HepG2 (cell line): Measurements from ENCODE around the gene TAS2R30. TPM values are rescaled to one million over a fixed set of nuclear protein-coding genes. Genes with fewer than 3 reads are reported as not detected.

ENCODE experiments used
- ATAC-seq: fragments of 200-7000 bp; cut with Tn5 transposase; 3 replicates; pipeline ENCODE4 v1.9.1; 2020; ENCODE audit warnings: mild to moderate bottlenecking, moderate library complexity
- BruUV-seq: library from RNA; stranded (reverse); fragments of 400-500 nt; replicated peaks from 2 replicates; lab custom pipeline; 2021; lab: Mats Ljungman, UMichigan
- CTCF ChIA-PET: fragments of 300-600 bp; formaldehyde crosslinking; extraction: SDS; loops from one replicate; lab custom pipeline; 2021; ENCODE audit warnings: low total read pairs, inconsistent platforms, low intra/inter-chr PET ratio; lab: Yijun Ruan, JAX
- POLR2A ChIA-PET: fragments of 350-600 bp; sonication (Branson Sonifier 250); formaldehyde crosslinking; loops from one replicate; lab custom pipeline; 2020; ENCODE audit warnings: antibody characterized with exemption, inconsistent platforms; lab: Yijun Ruan, JAX
- DNase-seq: peaks from one replicate; pipeline ENCODE4 v3.0.0-alpha.2; 2015; ENCODE audit warnings: low spot score
- FAIRE-seq: peaks from 3 replicates; lab custom pipeline; 2011; peaks lifted over from hg19 to GRCh38; lab: Jason Lieb, UNC
- H2AFZ ChIP-seq: one replicate; pipeline ENCODE4 v1.6.1; 2011; ENCODE audit warnings: low read length, inconsistent platforms
- H3K27ac ChIP-seq: fragments of 300-600 bp; 3 replicates; pipeline ENCODE4 v1.8.0; 2011; ENCODE audit warnings: mixed run types, mild to moderate bottlenecking, mixed read lengths, low read length, inconsistent platforms; ENCODE audit not compliant: insufficient read depth; ENCODE audit errors: extremely low read length
- H3K27me3 ChIP-seq, 2 experiments: fragments of 200-600 bp in 1 of 2; 2 replicates in 1 of 2; 3 replicates in 1 of 2; pipeline versions ENCODE4 v1.6.0 to v1.8.0; 2011; ENCODE audit warnings: low read length in 2 of 2, mild to moderate bottlenecking in 2 of 2, moderate library complexity in 2 of 2, inconsistent platforms in 1 of 2; ENCODE audit not compliant: insufficient read depth in 2 of 2, control insufficient read depth in 1 of 2
- H3K36me3 ChIP-seq, 2 experiments: fragments of 200-600 bp in 1 of 2; replicated peaks in 1 of 2; 2 replicates in 1 of 2; 3 replicates in 1 of 2; pipeline versions ENCODE4 v1.5.1 to v1.8.0; 2011; ENCODE audit warnings: low read length in 2 of 2, inconsistent platforms in 1 of 2; ENCODE audit not compliant: insufficient read depth in 2 of 2, control insufficient read depth in 1 of 2
- H3K4me1 ChIP-seq: 2 replicates; pipeline ENCODE4 v1.5.1; 2012; ENCODE audit warnings: low read length, inconsistent platforms; ENCODE audit not compliant: insufficient read depth
- H3K4me2 ChIP-seq: 2 replicates; pipeline ENCODE4 v1.6.0; 2011; ENCODE audit warnings: low read depth, low read length, inconsistent platforms
- H3K4me3 ChIP-seq, 3 experiments: fragments of 200-600 bp in 1 of 3; sonication (generic), shearing (Covaris generic) in 1 of 3; replicated peaks in 1 of 3; 2 replicates each; pipeline ENCODE4 v1.5.1; 2011 to 2016; ENCODE audit warnings: low read length in 3 of 3, inconsistent platforms in 2 of 3, low read depth in 2 of 3, mild to moderate bottlenecking in 2 of 3, control low read depth in 1 of 3, mixed read lengths in 1 of 3; ENCODE audit not compliant: insufficient read depth in 1 of 3
- H3K79me2 ChIP-seq: one replicate; pipeline ENCODE4 v1.6.1; 2011; ENCODE audit warnings: low read length, inconsistent platforms; ENCODE audit not compliant: insufficient read depth
- H3K9ac ChIP-seq: 2 replicates; pipeline ENCODE4 v1.6.0; 2011; ENCODE audit warnings: mild to moderate bottlenecking, low read depth, low read length, inconsistent platforms; ENCODE audit not compliant: insufficient read depth
- H3K9me3 ChIP-seq: 2 replicates; pipeline ENCODE4 v1.5.1; 2012; ENCODE audit warnings: mild to moderate bottlenecking, low read length
- H4K20me1 ChIP-seq: 2 replicates; pipeline ENCODE4 v1.6.0; 2011; ENCODE audit warnings: inconsistent platforms, mild to moderate bottlenecking, low read length, moderate library complexity; ENCODE audit not compliant: insufficient read depth
- AGO1 ChIP-seq: fragments of 200-400 bp; formaldehyde crosslinking; IDR thresholded peaks from 2 replicates; pipeline ENCODE4 v1.6.1; 2017; ENCODE audit warnings: mild to moderate bottlenecking, low read depth, low read length, moderate library complexity; ENCODE audit not compliant: poor library complexity, severe bottlenecking
- NFYC ChIP-seq: IDR thresholded peaks from 2 replicates; pipeline ENCODE4 v1.6.1; 2016; ENCODE audit warnings: missing genetic modification reagents, missing compliant biosample characterization
- POLR2G ChIP-seq: fragments of 200-400 bp; formaldehyde crosslinking; IDR thresholded peaks from 2 replicates; pipeline ENCODE4 v1.6.1; 2018; ENCODE audit warnings: mild to moderate bottlenecking, low read depth, low read length, moderate library complexity
- SCMH1 ChIP-seq: sonication (generic); formaldehyde crosslinking; IDR thresholded peaks from 2 replicates; pipeline ENCODE4 v1.9.0; 2021; ENCODE audit warnings: missing genetic modification reagents, mild to moderate bottlenecking, borderline replicate concordance
- ZBTB3 ChIP-seq: sonication (generic); formaldehyde crosslinking; IDR thresholded peaks from 2 replicates; pipeline ENCODE4 v1.4.0; 2020; ENCODE audit warnings: low read depth, mild to moderate bottlenecking, moderate library complexity, missing genetic modification reagents, borderline replicate concordance
- ZFP36L1 ChIP-seq: sonication (generic); formaldehyde crosslinking; IDR thresholded peaks from 2 replicates; pipeline ENCODE4 v1.8.0; 2022; ENCODE audit warnings: mild to moderate bottlenecking, missing genetic modification reagents, moderate library complexity
- ZFYVE20 ChIP-seq: sonication (generic); formaldehyde crosslinking; IDR thresholded peaks from 2 replicates; pipeline ENCODE4 v1.8.0; 2023; ENCODE audit warnings: low read depth, mild to moderate bottlenecking, moderate library complexity, missing genetic modification reagents, borderline replicate concordance
- ZKSCAN8 ChIP-seq: IDR thresholded peaks from 2 replicates; pipeline ENCODE4 v1.6.1; 2016; ENCODE audit warnings: borderline replicate concordance, missing genetic modification reagents, missing compliant biosample characterization
- ZNF337 ChIP-seq: sonication (generic); formaldehyde crosslinking; IDR thresholded peaks from 2 replicates; pipeline ENCODE4 v1.5.1; 2020; ENCODE audit warnings: missing genetic modification reagents, low read depth, mild to moderate bottlenecking, borderline replicate concordance
- ZNF468 ChIP-seq: sonication (generic); formaldehyde crosslinking; IDR thresholded peaks from 2 replicates; pipeline ENCODE4 v1.8.0; 2022; ENCODE audit warnings: mild to moderate bottlenecking, moderate library complexity, missing genetic modification reagents
- WGBS: methylation state at CpG from one replicate; pipeline ENCODE4 v1.1.6; 2017; ENCODE audit warnings: low lambda C conversion rate; 5-methylcytosine and 5-hydroxymethylcytosine counted together
- in situ Hi-C: cut with HindIII; loops from 2 replicates; pipeline ENCODE4 v1.10.0; 2017; ENCODE audit warnings: low pct_unique_long_range_greater_than_20kb; ENCODE audit not compliant: extremely low pct_ligation_motif_present
- intact Hi-C: fragments of 100-400 bp; cut with micrococcal nuclease; formaldehyde crosslinking; loops from one replicate; pipeline ENCODE4 v1.10.0; 2022; ENCODE audit not compliant: unreplicated experiment
- polyA plus RNA-seq, 8 experiments: library from polyadenylated mRNA; depleted of rRNA in 3 of 8; stranded (reverse) in 7 of 8; unstranded in 1 of 8; fragments of >200 nt; fragmentation: Illumina TruSeq in 4 of 8; extraction: Trizol in 4 of 8; gene quantifications; 2 replicates each; pipeline versions ENCODE4 v1.2.1 to v1.2.3, GENCODE V29; 2011 to 2016; ENCODE audit warnings: low read depth in 4 of 8, missing spikeins in 1 of 8, mixed read lengths in 1 of 8; ENCODE audit not compliant: insufficient read depth in 1 of 8
- total RNA-seq, 5 experiments: library from RNA; depleted of rRNA; stranded (reverse); fragments of >200 nt; fragmentation: Illumina TruSeq; extraction: Trizol; gene quantifications; 2 replicates each; pipeline ENCODE4 v1.2.3, GENCODE V29; 2016; ENCODE audit warnings: low read depth in 1 of 5
- TF ChIP-seq, protein P1 (sequence below): sonication (generic); formaldehyde crosslinking; IDR thresholded peaks from 2 replicates; pipeline ENCODE4 v1.5.0; 2020; ENCODE audit warnings: mild to moderate bottlenecking, missing genetic modification reagents
- TF ChIP-seq, protein P2 (sequence below): IDR thresholded peaks from 2 replicates; pipeline ENCODE4 v1.6.1; 2012; ENCODE audit warnings: low read length, improper control_type of control experiment
- TF ChIP-seq, protein P3 (sequence below): sonication (generic); formaldehyde crosslinking; conservative IDR thresholded peaks from 2 replicates; pipeline ENCODE4 v1.5.0; 2020; ENCODE audit warnings: missing genetic modification reagents

The TAS2R30 gene
- total and polyA plus RNA-seq, 2 of the 13 experiments (the other 11 are each of a cell fraction or from before 2014, with no cell fraction given) = 0.42 to 5.2 TPM

DNA sequence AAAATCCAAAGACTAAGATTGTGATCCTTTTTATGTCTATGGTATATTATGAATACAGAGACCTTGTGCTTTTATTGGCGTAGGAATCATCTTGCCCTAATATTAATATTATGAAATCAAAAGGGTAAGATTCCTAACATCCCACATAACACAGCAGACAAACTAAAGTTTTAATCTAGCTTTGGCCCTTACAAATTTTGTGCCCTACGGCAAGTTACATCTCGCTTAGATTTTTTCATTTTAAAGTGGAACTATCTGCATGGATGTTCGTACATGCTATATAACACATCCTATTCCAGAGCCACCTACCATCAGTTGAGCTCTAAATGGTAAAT, 36.3 kb upstream of the TAS2R30 start:
- H3K79me2 ChIP-seq = peaks cover 70% of the 10 kb centered on the region
- WGBS = 0% methylated on average over 4 of the region's 4 CpGs
- POLR2A ChIA-PET = interaction anchor here (0.6 to 2.1 kb wide), 18 partner anchors 8 to 958 kb away, joined by 3 to 11 read pairs (median 4); partner anchors contain the start of genes GABARAPL1 and TAS2R19
- peak; percentile 56 for FAIRE-seq
- CTCF ChIA-PET = no interaction called here
- H2AFZ ChIP-seq = no peak overlapping the region
- peak overlapping the region; percentile 95 for H3K27ac ChIP-seq
- H3K9ac ChIP-seq = peak overlapping the region; percentile 98
- no TSS peak for BruUV-seq
- no peak for DNase-seq
- peaks cover 54% of the 10 kb centered on the region for H3K4me1 ChIP-seq
- H3K4me2 ChIP-seq = peak overlapping the region; percentile 75
- peaks cover 3 to 9% of the 10 kb centered on the region in 2 experiments; a peak in 4 of 5 replicates for H3K36me3 ChIP-seq
- H3K4me3 ChIP-seq = peak overlapping the region; percentile 84 to 94 (median 84)
- intact Hi-C loops (no loop called here), in situ Hi-C loops (no loop called here)
- no peaks in the 10 kb centered on the region; a peak in 1 of 5 replicates for H3K27me3 ChIP-seq
- ATAC-seq = no peak
- H3K9me3 ChIP-seq = no peaks in the 10 kb centered on the region
- peaks cover 22% of the 10 kb centered on the region for H4K20me1 ChIP-seq
- TF ChIP-seq, protein P1, sequence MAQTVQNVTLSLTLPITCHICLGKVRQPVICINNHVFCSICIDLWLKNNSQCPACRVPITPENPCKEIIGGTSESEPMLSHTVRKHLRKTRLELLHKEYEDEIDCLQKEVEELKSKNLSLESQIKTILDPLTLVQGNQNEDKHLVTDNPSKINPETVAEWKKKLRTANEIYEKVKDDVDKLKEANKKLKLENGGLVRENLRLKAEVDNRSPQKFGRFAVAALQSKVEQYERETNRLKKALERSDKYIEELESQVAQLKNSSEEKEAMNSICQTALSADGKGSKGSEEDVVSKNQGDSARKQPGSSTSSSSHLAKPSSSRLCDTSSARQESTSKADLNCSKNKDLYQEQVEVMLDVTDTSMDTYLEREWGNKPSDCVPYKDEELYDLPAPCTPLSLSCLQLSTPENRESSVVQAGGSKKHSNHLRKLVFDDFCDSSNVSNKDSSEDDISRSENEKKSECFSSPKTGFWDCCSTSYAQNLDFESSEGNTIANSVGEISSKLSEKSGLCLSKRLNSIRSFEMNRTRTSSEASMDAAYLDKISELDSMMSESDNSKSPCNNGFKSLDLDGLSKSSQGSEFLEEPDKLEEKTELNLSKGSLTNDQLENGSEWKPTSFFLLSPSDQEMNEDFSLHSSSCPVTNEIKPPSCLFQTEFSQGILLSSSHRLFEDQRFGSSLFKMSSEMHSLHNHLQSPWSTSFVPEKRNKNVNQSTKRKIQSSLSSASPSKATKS = 0 out of 2 replicates have a peak, but pooled peaks have one; percentile 16
- TF ChIP-seq NFYC = no peak
- TF ChIP-seq ZNF337 = no peak
- TF ChIP-seq, protein P2, sequence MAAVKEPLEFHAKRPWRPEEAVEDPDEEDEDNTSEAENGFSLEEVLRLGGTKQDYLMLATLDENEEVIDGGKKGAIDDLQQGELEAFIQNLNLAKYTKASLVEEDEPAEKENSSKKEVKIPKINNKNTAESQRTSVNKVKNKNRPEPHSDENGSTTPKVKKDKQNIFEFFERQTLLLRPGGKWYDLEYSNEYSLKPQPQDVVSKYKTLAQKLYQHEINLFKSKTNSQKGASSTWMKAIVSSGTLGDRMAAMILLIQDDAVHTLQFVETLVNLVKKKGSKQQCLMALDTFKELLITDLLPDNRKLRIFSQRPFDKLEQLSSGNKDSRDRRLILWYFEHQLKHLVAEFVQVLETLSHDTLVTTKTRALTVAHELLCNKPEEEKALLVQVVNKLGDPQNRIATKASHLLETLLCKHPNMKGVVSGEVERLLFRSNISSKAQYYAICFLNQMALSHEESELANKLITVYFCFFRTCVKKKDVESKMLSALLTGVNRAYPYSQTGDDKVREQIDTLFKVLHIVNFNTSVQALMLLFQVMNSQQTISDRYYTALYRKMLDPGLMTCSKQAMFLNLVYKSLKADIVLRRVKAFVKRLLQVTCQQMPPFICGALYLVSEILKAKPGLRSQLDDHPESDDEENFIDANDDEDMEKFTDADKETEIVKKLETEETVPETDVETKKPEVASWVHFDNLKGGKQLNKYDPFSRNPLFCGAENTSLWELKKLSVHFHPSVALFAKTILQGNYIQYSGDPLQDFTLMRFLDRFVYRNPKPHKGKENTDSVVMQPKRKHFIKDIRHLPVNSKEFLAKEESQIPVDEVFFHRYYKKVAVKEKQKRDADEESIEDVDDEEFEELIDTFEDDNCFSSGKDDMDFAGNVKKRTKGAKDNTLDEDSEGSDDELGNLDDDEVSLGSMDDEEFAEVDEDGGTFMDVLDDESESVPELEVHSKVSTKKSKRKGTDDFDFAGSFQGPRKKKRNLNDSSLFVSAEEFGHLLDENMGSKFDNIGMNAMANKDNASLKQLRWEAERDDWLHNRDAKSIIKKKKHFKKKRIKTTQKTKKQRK = no peak
- TF ChIP-seq, protein P3, sequence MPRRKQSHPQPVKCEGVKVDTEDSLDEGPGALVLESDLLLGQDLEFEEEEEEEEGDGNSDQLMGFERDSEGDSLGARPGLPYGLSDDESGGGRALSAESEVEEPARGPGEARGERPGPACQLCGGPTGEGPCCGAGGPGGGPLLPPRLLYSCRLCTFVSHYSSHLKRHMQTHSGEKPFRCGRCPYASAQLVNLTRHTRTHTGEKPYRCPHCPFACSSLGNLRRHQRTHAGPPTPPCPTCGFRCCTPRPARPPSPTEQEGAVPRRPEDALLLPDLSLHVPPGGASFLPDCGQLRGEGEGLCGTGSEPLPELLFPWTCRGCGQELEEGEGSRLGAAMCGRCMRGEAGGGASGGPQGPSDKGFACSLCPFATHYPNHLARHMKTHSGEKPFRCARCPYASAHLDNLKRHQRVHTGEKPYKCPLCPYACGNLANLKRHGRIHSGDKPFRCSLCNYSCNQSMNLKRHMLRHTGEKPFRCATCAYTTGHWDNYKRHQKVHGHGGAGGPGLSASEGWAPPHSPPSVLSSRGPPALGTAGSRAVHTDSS (CRISPR knock-in tag) = no peak
- TF ChIP-seq ZNF468 (CRISPR knock-in tag) = no peak
- no peak for TF ChIP-seq ZKSCAN8 (CRISPR knock-in tag)
- TF ChIP-seq ZFYVE20 = no peak
- no peak for TF ChIP-seq POLR2G
- TF ChIP-seq AGO1 = no peak
- TF ChIP-seq SCMH1 (CRISPR knock-in tag) = no peak
- peak; percentile 74; the same call in 1 of the 2 replicates for TF ChIP-seq ZFP36L1
- TF ChIP-seq ZBTB3 = no peak
